ENCODE measurements around the gene GNAL. TPM values are rescaled to one million over a fixed set of nuclear protein-coding genes. Genes with fewer than 3 reads are reported as not detected.

GNAL gene
- total and polyA plus RNA-seq, 4 donors: 0.15 to 0.92 (median 0.72) TPM

DNA sequence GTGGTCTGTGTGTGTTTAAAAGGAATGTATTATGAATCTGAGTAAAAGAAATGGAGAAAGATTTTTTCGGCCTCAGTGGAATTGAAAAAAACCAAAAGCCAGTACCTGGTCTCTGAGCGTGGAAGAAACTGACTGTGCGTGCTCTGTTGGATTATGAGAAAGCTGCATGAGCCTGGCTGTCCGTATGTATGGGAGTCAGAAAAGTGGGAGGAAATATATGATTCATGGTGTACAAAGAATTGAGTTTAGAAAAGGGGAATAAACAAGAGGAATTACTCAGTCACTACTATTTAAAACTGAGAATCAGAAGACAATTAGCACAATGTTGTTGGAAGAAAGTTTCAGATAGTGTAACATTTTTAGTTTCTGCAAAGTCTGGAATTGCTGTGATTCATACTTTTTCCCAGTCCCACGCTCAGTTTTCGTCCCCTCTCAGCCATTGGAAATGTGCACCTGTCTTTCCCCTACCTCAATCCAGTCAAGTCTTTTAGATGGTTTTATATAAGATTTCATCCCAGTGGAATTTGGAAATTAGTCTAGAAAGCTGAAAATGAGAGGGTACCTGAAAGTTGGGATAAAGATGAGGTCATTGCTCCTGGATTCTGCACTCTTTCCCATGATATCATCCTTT is 95.7 kb downstream of the GNAL start:
- Histone ChIP-seq H3K4me1 (ENCODE audit: control insufficient read depth in 4 of 4, insufficient read depth in 4 of 4, low read length in 3 of 4) (no peaks in the 10 kb centered on the region), H3K27ac (ENCODE audit: low read depth in 1 of 2, low read length in 2 of 2) (no peak overlapping the region), H3K27me3 (ENCODE audit: control insufficient read depth in 4 of 4, insufficient read depth in 4 of 4, low read length in 3 of 4) (no peaks in the 10 kb centered on the region), H3K9ac (ENCODE audit: low read depth in 1 of 2, low read length in 2 of 2) (no peak overlapping the region), H3K4me3 (ENCODE audit: low read depth in 1 of 3, low read length in 3 of 3) (no peak overlapping the region), H3K9me3 (ENCODE audit: control insufficient read depth in 4 of 4, low read length in 3 of 4) (no peaks in the 10 kb centered on the region), H3K36me3 (ENCODE audit: control insufficient read depth in 4 of 4, insufficient read depth in 3 of 4, low read depth in 1 of 4, low read length in 3 of 4) (no peaks in the 10 kb centered on the region)
- no peak for TF ChIP-seq JUND (IDR thresholded peaks at IDR 0.05)
- TF ChIP-seq, protein P1, sequence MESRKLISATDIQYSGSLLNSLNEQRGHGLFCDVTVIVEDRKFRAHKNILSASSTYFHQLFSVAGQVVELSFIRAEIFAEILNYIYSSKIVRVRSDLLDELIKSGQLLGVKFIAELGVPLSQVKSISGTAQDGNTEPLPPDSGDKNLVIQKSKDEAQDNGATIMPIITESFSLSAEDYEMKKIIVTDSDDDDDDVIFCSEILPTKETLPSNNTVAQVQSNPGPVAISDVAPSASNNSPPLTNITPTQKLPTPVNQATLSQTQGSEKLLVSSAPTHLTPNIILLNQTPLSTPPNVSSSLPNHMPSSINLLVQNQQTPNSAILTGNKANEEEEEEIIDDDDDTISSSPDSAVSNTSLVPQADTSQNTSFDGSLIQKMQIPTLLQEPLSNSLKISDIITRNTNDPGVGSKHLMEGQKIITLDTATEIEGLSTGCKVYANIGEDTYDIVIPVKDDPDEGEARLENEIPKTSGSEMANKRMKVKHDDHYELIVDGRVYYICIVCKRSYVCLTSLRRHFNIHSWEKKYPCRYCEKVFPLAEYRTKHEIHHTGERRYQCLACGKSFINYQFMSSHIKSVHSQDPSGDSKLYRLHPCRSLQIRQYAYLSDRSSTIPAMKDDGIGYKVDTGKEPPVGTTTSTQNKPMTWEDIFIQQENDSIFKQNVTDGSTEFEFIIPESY (IDR thresholded peaks at IDR 0.05): no peak
- TF ChIP-seq YY1 (IDR thresholded peaks at IDR 0.05): no peak
- TF ChIP-seq SP1 (IDR thresholded peaks at IDR 0.05): no peak
- TF ChIP-seq, protein P2, sequence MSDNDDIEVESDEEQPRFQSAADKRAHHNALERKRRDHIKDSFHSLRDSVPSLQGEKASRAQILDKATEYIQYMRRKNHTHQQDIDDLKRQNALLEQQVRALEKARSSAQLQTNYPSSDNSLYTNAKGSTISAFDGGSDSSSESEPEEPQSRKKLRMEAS (IDR thresholded peaks at IDR 0.05): no peak
- TF ChIP-seq, protein P3, sequence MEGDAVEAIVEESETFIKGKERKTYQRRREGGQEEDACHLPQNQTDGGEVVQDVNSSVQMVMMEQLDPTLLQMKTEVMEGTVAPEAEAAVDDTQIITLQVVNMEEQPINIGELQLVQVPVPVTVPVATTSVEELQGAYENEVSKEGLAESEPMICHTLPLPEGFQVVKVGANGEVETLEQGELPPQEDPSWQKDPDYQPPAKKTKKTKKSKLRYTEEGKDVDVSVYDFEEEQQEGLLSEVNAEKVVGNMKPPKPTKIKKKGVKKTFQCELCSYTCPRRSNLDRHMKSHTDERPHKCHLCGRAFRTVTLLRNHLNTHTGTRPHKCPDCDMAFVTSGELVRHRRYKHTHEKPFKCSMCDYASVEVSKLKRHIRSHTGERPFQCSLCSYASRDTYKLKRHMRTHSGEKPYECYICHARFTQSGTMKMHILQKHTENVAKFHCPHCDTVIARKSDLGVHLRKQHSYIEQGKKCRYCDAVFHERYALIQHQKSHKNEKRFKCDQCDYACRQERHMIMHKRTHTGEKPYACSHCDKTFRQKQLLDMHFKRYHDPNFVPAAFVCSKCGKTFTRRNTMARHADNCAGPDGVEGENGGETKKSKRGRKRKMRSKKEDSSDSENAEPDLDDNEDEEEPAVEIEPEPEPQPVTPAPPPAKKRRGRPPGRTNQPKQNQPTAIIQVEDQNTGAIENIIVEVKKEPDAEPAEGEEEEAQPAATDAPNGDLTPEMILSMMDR (IDR thresholded peaks at IDR 0.05; ENCODE audit: low read depth, low read length, missing input control): no peak
- no peak for TF ChIP-seq FOXA2 (IDR thresholded peaks at IDR 0.05)
- TF ChIP-seq, protein P4, sequence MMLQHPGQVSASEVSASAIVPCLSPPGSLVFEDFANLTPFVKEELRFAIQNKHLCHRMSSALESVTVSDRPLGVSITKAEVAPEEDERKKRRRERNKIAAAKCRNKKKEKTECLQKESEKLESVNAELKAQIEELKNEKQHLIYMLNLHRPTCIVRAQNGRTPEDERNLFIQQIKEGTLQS (IDR thresholded peaks at IDR 0.05): no peak
- TF ChIP-seq RAD21 (IDR thresholded peaks at IDR 0.05): no peak
- no peak for TF ChIP-seq FOXA1 (IDR thresholded peaks at IDR 0.05)
- no peak for TF ChIP-seq RXRA (IDR thresholded peaks at IDR 0.05)
- TF ChIP-seq TAF1 (conservative IDR thresholded peaks at IDR 0.05): no peak
- TF ChIP-seq EGR1 (IDR thresholded peaks at IDR 0.05; ENCODE audit: low read depth in 2 of 2): no peak
- TF ChIP-seq, protein P5, sequence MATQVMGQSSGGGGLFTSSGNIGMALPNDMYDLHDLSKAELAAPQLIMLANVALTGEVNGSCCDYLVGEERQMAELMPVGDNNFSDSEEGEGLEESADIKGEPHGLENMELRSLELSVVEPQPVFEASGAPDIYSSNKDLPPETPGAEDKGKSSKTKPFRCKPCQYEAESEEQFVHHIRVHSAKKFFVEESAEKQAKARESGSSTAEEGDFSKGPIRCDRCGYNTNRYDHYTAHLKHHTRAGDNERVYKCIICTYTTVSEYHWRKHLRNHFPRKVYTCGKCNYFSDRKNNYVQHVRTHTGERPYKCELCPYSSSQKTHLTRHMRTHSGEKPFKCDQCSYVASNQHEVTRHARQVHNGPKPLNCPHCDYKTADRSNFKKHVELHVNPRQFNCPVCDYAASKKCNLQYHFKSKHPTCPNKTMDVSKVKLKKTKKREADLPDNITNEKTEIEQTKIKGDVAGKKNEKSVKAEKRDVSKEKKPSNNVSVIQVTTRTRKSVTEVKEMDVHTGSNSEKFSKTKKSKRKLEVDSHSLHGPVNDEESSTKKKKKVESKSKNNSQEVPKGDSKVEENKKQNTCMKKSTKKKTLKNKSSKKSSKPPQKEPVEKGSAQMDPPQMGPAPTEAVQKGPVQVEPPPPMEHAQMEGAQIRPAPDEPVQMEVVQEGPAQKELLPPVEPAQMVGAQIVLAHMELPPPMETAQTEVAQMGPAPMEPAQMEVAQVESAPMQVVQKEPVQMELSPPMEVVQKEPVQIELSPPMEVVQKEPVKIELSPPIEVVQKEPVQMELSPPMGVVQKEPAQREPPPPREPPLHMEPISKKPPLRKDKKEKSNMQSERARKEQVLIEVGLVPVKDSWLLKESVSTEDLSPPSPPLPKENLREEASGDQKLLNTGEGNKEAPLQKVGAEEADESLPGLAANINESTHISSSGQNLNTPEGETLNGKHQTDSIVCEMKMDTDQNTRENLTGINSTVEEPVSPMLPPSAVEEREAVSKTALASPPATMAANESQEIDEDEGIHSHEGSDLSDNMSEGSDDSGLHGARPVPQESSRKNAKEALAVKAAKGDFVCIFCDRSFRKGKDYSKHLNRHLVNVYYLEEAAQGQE (IDR thresholded peaks at IDR 0.05): no peak
- TF ChIP-seq NR2F2 (IDR thresholded peaks at IDR 0.05): no peak
- no peak for TF ChIP-seq HNF4A (conservative IDR thresholded peaks at IDR 0.05)
- no peak for TF ChIP-seq GABPA (IDR thresholded peaks at IDR 0.05 in 1 of 2, conservative IDR thresholded peaks at IDR 0.05 in 1 of 2)
- TF ChIP-seq HNF4G (IDR thresholded peaks at IDR 0.05): no peak
- no peak for DNase-seq (ENCODE audit: low spot score)
- 90% methylated on average over 6 of the region's 6 CpGs for WGBS

Measured in liver (tissue), 9 donors.